Measurements from ENCODE around the gene SHLD1. TPM values are rescaled to one million over a fixed set of nuclear protein-coding genes. Genes with fewer than 3 reads are reported as not detected.

Gene SHLD1
- total RNA-seq, 4 donors from 2014 or later = 1.8 to 9.7 (median 6.3) TPM

DNA sequence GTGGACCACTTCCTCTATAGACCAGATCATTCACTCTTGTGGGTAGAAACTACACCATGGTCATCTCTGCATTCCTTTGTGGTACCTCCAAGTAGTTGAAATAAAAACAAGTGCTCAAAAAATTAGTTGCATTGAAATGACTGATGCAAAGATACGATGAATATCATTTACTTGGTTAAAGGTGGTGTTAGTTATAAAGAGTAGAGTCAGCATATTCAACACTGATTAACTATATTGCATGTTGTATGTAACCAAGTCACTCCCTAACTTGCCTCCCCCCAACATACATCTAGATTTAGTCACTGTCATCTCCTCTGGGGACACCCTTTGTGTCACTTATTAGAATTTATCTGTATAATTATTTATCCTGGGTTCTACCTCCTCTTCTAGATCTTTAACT is 77.7 kb downstream of the SHLD1 start:
- TF ChIP-seq CTCF (IDR thresholded peaks at IDR 0.05) (no peak), POLR2A (IDR thresholded peaks at IDR 0.05) (no peak)

DNA sequence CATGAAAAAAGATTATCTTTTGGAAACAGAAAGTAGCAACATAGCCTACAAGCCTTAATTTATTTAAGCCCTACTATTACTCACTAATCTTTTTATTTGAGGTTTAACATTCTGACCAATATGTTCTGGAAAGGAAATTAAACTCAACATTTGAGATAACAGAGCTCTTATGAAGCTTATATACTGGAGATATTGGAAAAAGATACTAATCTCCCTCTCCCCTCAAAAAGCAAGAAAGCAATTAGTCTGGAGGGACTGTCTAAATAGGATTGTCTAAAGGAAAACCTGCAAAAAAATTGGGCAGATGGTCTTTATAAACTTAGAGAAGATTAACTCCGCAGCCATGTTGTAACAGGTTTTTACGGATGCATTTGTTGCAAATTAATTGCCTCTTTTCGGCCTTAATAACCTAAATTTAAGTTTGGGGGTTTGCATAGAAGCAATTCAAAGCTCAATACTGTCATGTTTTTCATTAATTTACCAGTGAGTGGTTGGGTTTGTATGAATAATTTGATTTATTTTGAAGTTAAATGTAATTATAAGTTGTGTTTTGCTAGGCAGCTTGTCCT is 79.1 kb downstream of the SHLD1 start:
- no peak overlapping the region for H3K27ac ChIP-seq
- no peaks in the 10 kb centered on the region for H3K4me1 ChIP-seq
- DNase-seq = no peak
- TF ChIP-seq CTCF (IDR thresholded peaks at IDR 0.05) (no peak), POLR2A (IDR thresholded peaks at IDR 0.05) (no peak)
- H3K4me3 ChIP-seq = no peak overlapping the region
- H3K36me3 ChIP-seq = no peaks in the 10 kb centered on the region
- intact Hi-C loops (cut with DNase I; ENCODE audit: low total_unique reads) = no loop called here
- no peaks in the 10 kb centered on the region for H3K27me3 ChIP-seq
- no peaks in the 10 kb centered on the region for H3K9me3 ChIP-seq

More for the DNA sequence above, 77.7 kb downstream of the SHLD1 start:
- H3K4me1 ChIP-seq = no peaks in the 10 kb centered on the region
- H3K9me3 ChIP-seq = no peaks in the 10 kb centered on the region
- H3K27me3 ChIP-seq = no peaks in the 10 kb centered on the region
- no peak overlapping the region for H3K27ac ChIP-seq
- no peak for DNase-seq
- intact Hi-C loops (cut with DNase I; ENCODE audit: low total_unique reads) = no loop called here
- no peaks in the 10 kb centered on the region for H3K36me3 ChIP-seq
- no peak overlapping the region for H3K4me3 ChIP-seq

GRCh38 chr20:5831539-5832237 is 81.5 kb downstream of the SHLD1 start:
- Histone ChIP-seq H3K27ac (no peak overlapping the region), H3K9me3 (no peaks in the 10 kb centered on the region), H3K4me1 (no peaks in the 10 kb centered on the region), H3K27me3 (no peaks in the 10 kb centered on the region), H3K36me3 (no peaks in the 10 kb centered on the region), H3K4me3 (no peak overlapping the region)
- intact Hi-C loops (cut with DNase I; ENCODE audit: low total_unique reads) = no loop called here
- TF ChIP-seq POLR2A (IDR thresholded peaks at IDR 0.05) (no peak), CTCF (IDR thresholded peaks at IDR 0.05) (no peak)
- DNase-seq = no peak

- Histone ChIP-seq H3K27ac (no peak overlapping the region), H3K4me1 (no peaks in the 10 kb centered on the region), H3K9me3 (no peaks in the 10 kb centered on the region), H3K27me3 (no peaks in the 10 kb centered on the region), H3K36me3 (no peaks in the 10 kb centered on the region), H3K4me3 (no peak overlapping the region)
- TF ChIP-seq CTCF (IDR thresholded peaks at IDR 0.05) (no peak), POLR2A (IDR thresholded peaks at IDR 0.05) (no peak)
- intact Hi-C loops (cut with DNase I; ENCODE audit: low total_unique reads) = no loop called here
- no peak for DNase-seq
Observed at GRCh38 chr20:5833309-5833941, 83.2 kb downstream of the SHLD1 start.

GRCh38 chr20:5834436-5835005 is 84.3 kb downstream of the SHLD1 start:
- H3K9me3 ChIP-seq = no peaks in the 10 kb centered on the region
- no peaks in the 10 kb centered on the region for H3K4me1 ChIP-seq
- no peaks in the 10 kb centered on the region for H3K27me3 ChIP-seq
- H3K36me3 ChIP-seq = no peaks in the 10 kb centered on the region
- intact Hi-C loops (cut with DNase I; ENCODE audit: low total_unique reads) = no loop called here
- no peak for TF ChIP-seq CTCF (IDR thresholded peaks at IDR 0.05)
- no peak for TF ChIP-seq POLR2A (IDR thresholded peaks at IDR 0.05)
- DNase-seq = no peak
- no peak overlapping the region for H3K4me3 ChIP-seq
- no peak overlapping the region for H3K27ac ChIP-seq
